Activated gamma-delta T cell treated with Interleukin-2 at 50 U/mL for 16 hours (primary cell): ENCODE measurements around the gene MCTP1.

Experiments used
- DNase-seq: peaks from one replicate; pipeline ENCODE4 v3.0.0-alpha.2; 2020

Gene MCTP1

GRCh38 chr5:94793113-94793815, 491.6 kb downstream of the MCTP1 start:
- no peak for DNase-seq

GRCh38 chr5:94791829-94792228, 493.1 kb downstream of the MCTP1 start:
- no peak for DNase-seq

GRCh38 chr5:94788527-94788926, 496.4 kb downstream of the MCTP1 start:
- DNase-seq, result no peak

GRCh38 chr5:94784536-94785505, 500.1 kb downstream of the MCTP1 start:
- no peak for DNase-seq

GRCh38 chr5:94782383-94782782, 502.5 kb downstream of the MCTP1 start:
- DNase-seq, result no peak

GRCh38 chr5:94779684-94780083, 505.2 kb downstream of the MCTP1 start:
- DNase-seq, result no peak

GRCh38 chr5:94778732-94779131, 506.2 kb downstream of the MCTP1 start:
- no peak for DNase-seq

GRCh38 chr5:94778299-94778698, 506.6 kb downstream of the MCTP1 start:
- no peak for DNase-seq

- DNase-seq, result no peak
Measured at GRCh38 chr5:94777056-94777880, 507.6 kb downstream of the MCTP1 start.

- DNase-seq, result no peak
Measured at GRCh38 chr5:94776167-94776566, 508.7 kb downstream of the MCTP1 start.

GRCh38 chr5:94775088-94775487, 509.8 kb downstream of the MCTP1 start:
- DNase-seq, result no peak

- no peak for DNase-seq
Measured at GRCh38 chr5:94771742-94772141, 513.2 kb downstream of the MCTP1 start.

GRCh38 chr5:94769996-94770395, 514.9 kb downstream of the MCTP1 start:
- DNase-seq, result no peak

- no peak for DNase-seq
Measured at GRCh38 chr5:94761786-94762185, 523.1 kb downstream of the MCTP1 start.

- DNase-seq, result no peak
Measured at GRCh38 chr5:94761055-94761454, 523.8 kb downstream of the MCTP1 start.

- DNase-seq, result no peak
Measured at GRCh38 chr5:94759961-94760360, 524.9 kb downstream of the MCTP1 start.

- no peak for DNase-seq
Measured at GRCh38 chr5:94759022-94759421, 525.9 kb downstream of the MCTP1 start.

GRCh38 chr5:94754824-94755223, 530.1 kb downstream of the MCTP1 start:
- DNase-seq, result no peak

- DNase-seq, result no peak
Measured at GRCh38 chr5:94751460-94751859, 533.4 kb downstream of the MCTP1 start.

- no peak for DNase-seq
Measured at GRCh38 chr5:94750681-94751080, 534.2 kb downstream of the MCTP1 start.

- no peak for DNase-seq
Measured at GRCh38 chr5:94749042-94749441, 535.9 kb downstream of the MCTP1 start.

- no peak for DNase-seq
Measured at GRCh38 chr5:94748212-94748611, 536.7 kb downstream of the MCTP1 start.

- no peak for DNase-seq
Measured at GRCh38 chr5:94747371-94747770, 537.5 kb downstream of the MCTP1 start.
